ENCODE measurements around the gene GSN.

Gene GSN

GRCh38 chr9:121368745-121369144, 100.8 kb downstream of the GSN start:
- no peak for DNase-seq

- peak in 17 of 56 donors; percentile 13 to 97 (median 72) for DNase-seq
Observed at GRCh38 chr9:121369595-121370265, 101.8 kb downstream of the GSN start, which contains the start of gene STOM. STOM (minus strand) TSS chr9:121370250; CDS start chr9:121370187, 63 bp downstream.

DNA sequence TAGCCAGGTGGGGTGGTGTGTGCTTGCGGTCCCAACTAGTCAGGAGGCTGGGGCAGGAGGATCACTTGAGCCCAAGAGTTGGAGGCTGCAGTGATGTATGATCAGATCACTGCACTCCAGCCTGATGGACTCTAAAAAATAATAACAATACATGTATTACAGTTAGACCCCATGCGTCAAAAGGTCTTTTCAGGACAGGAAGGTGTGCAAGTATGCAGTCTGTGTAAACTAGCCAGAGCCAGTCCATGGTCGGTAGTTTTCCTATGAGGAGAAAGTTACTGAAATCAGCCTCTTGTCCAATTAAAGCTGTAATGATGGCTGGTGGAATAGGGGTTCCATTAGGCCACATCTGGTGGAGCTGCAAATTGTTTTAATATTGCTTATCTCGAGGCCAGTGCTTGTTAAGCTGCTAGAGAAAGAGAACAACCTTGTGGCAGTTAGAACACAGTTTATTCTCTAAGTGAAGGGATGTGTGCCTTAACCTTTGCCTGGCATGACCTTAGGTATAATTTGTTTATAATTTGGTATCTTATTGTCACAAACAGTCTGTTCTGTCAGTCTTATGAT, 103.6 kb downstream of the GSN start:
- no peak for DNase-seq

DNA sequence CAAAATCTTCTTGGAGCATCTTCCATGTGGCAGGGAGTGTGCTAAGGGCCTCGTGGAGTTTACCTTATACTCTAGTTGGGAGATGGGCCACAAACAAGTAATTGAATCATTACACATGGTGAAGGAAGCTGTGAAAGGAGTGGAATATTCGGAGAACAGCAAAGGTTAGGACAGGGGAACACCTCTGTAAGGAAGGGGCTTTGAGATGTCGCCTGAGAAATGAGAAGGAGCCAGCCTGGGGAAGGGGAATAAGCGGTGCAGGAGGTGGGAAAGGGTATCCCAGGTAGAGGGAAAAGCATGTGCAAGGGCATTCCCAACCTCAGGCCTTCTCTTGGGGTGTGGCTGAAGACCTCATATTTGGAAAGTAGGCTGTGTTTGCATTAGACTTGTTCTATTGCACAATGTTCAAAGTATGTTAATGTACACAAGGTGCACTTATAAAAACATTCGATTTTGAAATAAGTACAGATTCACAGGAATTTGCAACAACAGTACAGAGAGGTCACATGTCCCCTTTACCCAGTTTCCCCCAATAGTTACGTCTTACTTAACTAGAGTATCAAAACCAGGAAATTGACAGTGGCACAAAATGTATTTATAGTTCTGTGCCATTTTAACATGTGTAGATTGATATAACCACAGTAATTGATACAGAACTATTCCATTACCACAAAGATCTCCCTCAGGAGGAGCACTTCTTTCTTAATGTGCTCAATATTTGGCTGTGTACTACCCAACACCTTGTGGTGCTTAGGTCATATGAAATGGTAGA, 104.5 kb downstream of the GSN start:
- no peak for DNase-seq

GRCh38 chr9:121373011-121373729, 105.2 kb downstream of the GSN start:
- DNase-seq, result no peak

DNA sequence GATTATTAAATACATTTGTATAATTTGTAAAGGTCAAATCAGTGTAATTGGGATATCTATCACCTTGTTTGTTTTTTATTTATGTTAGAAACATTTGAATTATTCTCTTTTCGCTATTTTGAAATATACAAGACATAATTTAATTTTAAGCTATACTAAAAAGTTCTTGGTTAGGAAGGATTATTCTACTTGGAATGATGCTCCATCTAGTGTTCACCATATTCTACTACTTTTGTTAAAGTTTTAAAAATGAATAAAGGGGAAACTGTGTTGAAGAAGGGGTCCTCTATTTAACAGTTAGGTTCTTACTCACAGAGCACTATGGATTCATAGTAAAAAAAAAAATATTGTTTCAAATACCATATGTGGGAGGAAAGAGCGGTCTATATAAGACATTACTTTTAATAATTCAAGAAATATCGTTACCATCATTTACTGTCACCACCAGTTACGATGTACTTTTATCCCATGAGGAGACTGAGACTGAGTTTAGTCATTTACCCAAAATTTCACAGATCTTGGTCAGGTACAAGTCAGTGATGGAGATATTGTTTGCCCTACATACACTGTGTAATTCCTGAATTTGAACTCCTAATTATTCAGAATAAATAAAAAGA, 108.4 kb downstream of the GSN start:
- no peak for DNase-seq

DNA sequence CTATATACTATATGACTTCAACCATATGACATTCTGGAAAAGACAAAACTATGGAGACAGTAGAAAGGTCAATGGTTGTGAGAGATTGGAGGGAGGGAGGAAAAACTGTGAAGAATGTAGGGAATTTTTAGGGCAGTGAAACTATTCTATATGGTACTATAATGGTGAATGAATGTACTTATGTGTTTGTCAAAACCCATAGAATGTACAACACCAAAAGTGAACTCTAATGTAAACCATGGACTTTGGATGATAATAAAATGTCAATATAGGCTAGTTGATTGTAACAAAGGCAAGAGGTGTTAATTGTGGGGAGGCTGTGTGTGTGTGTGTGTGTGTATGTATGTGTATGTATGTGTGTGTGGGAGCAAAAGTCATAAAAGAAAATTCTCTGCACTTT, 112.9 kb downstream of the GSN start:
- DNase-seq, result no peak
